Measurements from ENCODE around the gene SLC22A12.

Gene SLC22A12

GRCh38 chr11:64629103-64629502 lies 38.1 kb downstream of the SLC22A12 start:
- no peak for DNase-seq

GRCh38 chr11:64629796-64630562 lies 39.0 kb downstream of the SLC22A12 start:
- DNase-seq, result no peak

GRCh38 chr11:64631675-64632074 lies 40.7 kb downstream of the SLC22A12 start:
- DNase-seq, result no peak

GRCh38 chr11:64632237-64632636 lies 41.2 kb downstream of the SLC22A12 start:
- DNase-seq, result no peak

- no peak for DNase-seq
These were observed 41.6 kb downstream of the SLC22A12 start for GRCh38 chr11:64632654-64633053.

DNA sequence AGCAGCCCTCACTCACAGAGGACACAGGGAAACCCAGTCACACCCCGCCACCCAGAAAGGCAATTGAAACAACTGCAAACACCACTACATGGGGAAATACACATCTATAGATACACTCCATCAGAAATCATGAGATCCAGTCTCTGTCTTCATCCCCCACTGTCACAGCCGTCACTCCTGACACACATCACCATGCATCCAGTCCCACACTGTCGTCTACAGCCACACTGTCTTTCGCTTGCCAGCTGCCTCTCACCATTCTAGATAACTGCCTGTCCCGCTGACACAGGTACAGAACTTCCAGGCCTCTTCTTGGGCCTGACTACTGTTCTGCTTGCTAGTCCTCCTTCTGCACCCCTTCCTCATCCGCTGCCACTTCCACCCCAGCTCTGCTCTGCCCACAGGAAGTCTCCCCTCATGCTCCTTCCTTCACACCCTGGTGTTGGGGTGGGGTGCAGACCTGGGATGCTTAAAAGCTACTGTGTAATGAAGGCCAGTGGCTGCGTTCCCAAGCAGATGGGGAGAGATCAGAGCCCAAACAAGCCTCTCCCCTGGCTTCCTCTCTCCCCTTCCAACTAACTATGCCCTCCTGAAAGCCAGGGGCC lies 42.6 kb downstream of the SLC22A12 start:
- no peak for DNase-seq

- DNase-seq, result no peak
These were observed 46.5 kb downstream of the SLC22A12 start for GRCh38 chr11:64637334-64638017.

DNA sequence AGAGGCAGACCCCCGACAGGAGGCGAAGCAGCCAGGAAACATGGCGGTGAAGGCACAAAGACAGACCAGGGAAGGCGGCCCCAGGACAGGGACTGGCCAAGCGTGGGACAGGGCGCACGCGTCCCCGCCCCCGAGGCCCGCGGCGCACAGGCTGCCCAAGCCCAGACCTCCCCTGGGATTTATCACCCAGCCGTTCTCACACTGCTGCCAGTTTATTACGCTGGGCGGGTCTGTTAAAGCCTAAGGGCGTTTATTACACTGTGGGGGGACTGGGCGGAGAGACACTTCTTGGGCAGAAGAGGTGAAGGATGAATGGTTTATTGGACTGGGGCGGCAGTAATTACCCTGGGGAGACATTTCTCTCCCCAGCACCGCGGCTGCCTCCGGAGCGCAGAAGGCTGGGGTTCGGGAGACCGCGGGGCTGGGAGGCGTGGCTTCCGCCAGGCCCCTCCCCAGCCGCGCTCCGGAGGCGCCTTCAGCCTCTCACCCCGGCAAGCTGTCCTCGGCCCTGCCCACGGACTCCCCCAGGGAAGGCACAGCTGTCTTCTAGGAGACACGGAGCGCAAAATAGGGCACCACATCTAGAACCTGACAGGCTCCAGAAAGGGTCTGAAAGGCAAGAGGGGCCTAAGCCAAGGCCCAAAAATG lies 47.1 kb downstream of the SLC22A12 start:
- no peak for DNase-seq

DNA sequence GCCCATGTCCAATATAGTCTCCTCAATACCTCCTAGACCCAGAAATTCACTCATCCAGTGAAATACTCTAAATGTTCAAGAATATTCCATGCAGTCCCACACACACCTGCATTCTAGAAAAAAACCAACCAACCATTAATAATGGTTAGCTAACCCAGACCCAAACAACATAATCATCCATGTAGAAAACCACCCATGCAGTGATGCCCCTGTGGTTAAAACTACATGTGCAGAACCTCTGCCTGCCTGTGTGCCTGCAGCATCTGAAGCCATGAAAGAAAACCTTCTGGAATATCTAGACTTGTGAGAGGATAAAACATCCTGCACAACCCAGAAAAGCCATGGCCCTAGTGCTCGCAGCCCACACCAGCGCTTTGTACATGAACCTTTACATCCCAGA lies 47.8 kb downstream of the SLC22A12 start:
- no peak for DNase-seq

GRCh38 chr11:64639885-64640284 lies 48.9 kb downstream of the SLC22A12 start:
- DNase-seq, result no peak

DNA sequence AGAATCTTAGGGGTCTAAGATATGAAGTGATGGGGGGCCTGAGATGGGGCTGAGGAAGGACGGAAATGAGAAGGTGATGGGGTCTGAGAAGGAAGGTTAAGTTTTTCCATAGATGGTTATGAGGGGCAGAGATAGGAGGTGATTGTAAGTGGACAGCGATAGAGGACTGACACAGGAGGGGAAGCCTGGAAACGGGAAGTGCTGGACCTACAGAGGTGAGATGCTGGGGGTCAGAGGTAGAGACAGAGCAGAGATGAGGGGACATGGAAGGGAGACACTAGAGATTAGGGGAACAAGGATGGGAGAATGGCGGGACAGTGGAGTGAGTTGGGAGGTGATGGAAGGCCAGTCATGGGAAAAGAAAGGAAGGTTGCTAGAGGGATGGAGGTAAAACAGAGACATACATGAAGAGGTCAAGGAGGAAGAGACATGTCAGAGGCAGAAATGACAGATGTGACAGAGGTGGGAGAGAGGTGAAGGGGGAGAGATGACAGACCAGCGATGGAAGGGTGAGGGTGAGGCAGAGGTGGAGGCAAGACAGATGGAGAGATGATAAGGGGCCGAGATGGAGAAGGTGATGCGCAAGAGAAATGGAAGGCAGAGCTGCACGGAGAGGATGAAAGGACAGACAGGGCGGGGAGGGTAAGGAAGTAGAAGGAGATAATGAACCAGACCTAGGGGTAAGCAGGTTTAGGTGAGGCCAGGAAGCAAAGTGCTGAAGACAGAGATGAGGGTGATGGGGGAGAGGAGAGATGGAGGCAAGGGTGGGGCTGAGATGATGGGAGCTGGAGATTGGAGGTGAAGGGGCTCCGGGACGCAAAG lies 50.8 kb downstream of the SLC22A12 start:
- no peak for DNase-seq

DNA sequence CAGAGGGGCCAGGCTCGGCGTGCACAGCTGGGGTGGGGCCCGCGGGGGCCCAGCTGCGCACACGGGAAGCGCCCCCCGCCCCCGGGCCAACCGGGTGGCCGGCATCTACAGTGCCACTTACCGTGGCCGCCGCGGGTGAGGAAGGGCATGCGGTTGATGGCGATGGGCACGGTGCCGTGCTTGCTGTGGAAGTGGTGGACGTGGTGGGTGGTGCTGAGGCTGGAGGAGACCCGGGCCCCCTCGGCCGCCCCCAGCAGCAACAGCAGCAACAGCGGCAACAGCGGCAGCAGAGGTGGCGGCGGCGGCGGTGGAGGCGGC lies 51.4 kb downstream of the SLC22A12 start:
- DNase-seq, result no peak

- DNase-seq, result no peak
These were observed 51.8 kb downstream of the SLC22A12 start for GRCh38 chr11:64642871-64643255.

- no peak for DNase-seq
These were observed 52.3 kb downstream of the SLC22A12 start for GRCh38 chr11:64643256-64643881.

GRCh38 chr11:64643920-64644646 lies 53.1 kb downstream of the SLC22A12 start:
- no peak for DNase-seq

DNA sequence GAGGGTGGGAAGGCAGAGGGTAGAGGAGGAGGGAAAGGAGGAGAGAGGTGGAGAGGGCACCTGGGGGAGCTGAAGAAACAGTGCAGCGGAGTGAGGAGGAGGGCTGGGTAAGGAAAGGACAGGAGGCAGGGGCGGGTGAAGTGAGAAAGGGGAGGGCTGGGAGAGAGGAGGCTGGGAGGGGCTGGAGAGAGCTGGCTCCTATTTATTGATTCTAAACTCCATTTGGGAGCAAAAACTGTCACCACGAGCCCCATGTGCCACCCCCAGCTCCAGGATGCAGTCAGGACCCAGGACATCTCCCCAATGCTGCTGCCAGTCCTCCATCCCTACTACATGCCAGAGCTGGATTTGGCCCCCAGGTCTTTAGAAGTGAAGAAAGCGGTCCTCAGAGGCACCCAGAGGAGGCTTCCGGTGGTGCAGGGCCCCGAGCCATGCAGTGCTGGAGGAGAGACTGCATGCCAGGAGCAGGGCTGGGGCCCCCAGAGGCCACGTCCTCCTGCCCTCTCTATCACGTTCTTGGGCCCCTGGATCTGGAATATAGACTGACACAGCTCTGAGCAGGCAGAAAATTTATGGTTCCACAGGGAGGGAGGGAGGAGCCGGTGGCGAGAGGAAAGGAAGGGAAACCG lies 53.7 kb downstream of the SLC22A12 start:
- no peak for DNase-seq

- no peak for DNase-seq
These were observed 56.2 kb downstream of the SLC22A12 start for GRCh38 chr11:64647019-64647779.

GRCh38 chr11:64648551-64648950 lies 57.5 kb downstream of the SLC22A12 start:
- no peak for DNase-seq

DNA sequence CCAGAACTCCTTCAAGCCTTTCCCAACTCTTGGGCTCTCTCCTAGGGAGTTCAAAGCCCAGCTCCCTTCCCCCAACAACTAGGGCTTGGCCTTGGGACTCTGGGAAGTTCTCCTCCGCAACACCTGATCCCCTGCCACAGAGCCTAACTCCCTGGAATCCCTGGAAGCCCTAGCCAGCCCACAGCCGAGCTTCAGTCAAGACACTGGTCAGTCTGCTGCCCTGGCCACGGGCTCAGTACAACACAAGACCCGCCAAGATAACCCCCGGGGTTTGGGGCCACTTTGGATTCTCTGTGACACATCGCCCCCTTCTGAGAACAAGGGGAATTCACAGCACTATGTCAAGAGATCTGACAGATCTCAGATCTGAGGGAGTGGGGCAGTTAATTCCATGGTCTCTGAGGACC lies 58.3 kb downstream of the SLC22A12 start:
- DNase-seq, result no peak

- DNase-seq, result no peak
These were observed 60.0 kb downstream of the SLC22A12 start for GRCh38 chr11:64650923-64651523.

All from CD4-positive, alpha-beta T cell treated with Interleukin-1 beta for 1 hour (primary cell).